GM19099 (cell line): Measurements from ENCODE around the gene PSMD6.

ENCODE experiments used
- POLR2A ChIP-seq: IDR thresholded peaks from 3 replicates; pipeline ENCODE4 v1.6.1; 2011; ENCODE audit warnings: low read depth; ENCODE audit not compliant: insufficient read length; ENCODE audit errors: extremely low read depth

PSMD6 gene

DNA sequence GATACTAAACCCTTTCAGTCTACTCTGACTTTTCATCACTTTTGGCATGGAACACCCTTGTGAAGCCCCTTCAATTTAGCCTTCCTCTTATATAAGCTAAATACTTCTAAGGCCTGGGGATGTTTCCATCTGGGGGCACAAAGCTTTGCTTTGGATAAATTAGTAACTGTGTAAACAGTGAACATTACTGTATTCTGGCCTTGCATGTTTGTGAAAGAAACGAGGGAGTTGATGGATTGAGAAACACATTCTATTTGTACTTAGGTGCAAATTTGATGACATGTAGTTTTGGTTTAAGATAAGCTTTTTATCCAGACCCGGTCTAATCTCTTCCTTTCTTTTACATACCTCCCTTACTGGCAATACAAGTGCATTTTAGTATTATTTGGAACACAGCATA is 19.7 kb downstream of the PSMD6 start:
- no peak for TF ChIP-seq POLR2A

DNA sequence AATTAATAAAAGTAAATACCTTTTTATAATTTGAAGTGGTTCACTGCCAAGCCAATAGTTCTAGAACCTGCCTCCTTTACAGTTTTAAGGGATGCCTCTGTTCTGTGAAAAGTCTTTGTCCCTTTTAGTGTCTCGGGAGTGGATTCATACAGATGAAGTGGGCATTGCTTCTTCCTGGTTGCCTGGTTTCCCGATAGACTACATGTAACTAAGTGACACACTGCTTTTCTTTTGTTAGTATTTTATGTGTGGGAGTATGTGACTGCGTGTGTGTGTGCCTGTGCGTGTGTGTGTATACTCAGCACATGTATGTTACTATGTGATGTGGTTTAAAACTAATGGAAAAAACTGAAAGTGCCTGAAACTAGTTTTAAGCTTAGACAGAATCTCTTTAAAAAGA is 21.1 kb downstream of the PSMD6 start:
- no peak for TF ChIP-seq POLR2A

DNA sequence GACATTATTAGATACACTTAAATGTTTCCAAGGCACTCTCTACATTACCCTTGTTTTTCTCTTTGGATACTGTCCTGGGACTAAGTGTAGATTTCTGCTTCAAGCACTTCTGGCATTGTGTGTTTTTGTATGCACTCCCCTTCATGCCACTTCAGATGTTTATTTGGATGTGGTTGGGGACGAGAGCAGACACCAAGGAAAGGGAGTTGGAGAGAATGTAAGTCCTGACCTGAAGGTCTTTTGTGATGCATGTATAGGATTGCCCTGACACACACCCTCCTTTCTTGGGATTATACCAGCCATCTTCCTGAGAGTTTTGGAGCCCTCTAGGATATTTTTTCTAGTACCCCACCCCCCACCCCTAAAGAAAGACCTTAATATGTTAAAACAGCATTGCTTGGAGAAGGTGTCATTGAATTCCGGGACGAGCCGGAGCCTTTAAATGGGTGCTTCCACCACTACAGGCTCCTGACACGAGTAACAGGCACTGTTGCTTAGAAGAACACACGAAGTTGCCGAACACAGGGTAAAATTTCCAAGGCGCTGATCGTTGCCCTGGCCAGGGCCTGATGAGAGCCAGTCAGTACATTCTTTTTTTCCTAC is 22.7 kb downstream of the PSMD6 start:
- TF ChIP-seq POLR2A, result no peak

DNA sequence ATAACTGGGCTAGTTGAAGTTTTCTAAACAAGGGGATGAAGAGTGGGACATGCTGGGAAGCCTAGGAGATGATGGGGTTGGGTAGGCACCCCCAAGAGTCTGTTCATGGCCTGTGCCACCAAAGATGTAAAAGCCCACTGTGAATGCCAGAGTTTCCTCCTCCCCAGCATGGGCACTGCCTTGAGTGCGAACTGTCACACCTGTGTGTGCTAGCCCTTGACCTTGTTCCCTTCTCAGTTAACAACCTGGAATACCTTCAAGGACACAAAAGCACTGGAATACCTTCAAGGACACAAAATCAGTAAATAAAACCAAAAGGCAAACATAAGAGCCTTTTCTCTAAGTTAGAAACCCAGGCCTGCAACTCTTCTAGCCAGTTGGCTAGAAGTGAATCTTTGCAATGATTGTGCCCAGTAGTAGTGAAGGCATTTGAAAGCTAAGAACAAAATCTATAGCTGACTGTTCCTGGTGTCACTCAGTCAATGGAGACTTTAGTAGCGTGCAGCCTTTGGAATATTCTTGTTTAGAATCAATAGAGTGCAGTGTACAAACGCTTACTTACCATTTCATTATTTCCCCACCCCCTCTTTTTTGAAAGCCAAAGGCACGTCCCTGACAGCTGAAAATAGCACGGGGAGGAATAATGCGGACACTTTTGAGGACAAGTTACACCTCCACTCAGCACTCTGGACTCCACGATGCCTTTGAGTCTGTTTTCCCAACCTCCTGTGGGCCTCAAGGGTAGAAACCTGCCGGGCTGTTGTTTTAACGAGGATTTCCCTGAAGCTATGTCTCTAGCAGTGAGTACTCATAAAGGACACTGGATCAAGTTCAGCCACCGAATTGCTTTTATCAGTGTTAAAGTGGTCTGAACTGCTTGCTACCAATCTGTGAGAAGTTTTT is 24.2 kb downstream of the PSMD6 start:
- TF ChIP-seq POLR2A, result no peak

GRCh38 chr3:63995086-63995485 is 28.2 kb downstream of the PSMD6 start:
- no peak for TF ChIP-seq POLR2A

DNA sequence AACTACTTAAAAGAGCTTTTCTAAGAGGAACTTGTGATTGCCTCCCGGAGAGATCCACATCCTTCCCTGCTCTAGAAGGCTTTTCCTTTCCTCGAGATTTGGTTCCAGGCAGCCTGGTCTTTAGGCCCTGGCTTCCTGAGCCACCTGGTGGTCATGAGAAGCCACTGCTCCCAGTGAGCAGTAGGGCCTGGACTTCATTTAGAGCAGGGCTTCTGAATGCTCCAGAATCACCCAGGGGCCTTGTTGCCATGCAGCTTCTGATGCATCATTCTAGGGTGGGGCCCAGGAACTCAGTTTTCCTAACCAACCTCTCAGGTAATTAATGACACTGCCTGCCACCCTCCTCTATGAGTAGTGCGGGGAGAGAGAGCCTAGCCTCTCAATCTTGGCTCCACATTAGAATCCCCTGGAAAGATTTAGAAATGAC is 29.6 kb downstream of the PSMD6 start:
- no peak for TF ChIP-seq POLR2A

DNA sequence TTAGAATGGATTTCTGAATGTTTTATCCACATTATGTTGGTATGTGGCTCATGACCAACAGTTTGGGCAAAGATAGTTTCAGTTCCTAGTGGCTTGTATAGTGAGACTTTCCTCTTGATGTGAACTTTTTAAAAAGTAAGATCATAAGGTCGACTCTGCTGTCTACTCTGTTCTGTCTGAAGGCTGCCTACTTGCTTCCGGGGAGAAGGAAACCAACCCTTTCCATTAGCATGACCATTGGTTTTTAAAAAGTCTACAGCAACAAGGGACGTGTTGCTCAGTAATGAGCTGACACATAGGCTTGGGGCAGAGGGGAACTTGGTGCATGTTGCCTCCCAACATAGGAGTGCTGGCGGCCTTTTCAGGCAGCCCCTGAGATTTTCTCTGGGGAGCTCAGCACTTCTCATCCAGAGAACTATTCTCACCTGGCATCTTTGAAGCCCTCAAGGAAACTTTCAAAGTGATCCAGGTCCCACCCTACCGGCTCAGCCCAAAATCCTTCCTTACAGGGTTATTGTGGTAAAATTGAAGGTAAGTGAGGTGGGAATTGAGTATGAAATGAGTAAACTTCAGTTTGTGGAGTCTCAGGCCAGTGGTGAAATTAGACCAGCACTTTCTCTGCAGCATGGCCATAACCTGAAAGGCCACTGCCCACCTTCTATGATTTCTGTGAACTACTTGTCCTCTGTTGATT is 30.6 kb downstream of the PSMD6 start:
- no peak for TF ChIP-seq POLR2A

DNA sequence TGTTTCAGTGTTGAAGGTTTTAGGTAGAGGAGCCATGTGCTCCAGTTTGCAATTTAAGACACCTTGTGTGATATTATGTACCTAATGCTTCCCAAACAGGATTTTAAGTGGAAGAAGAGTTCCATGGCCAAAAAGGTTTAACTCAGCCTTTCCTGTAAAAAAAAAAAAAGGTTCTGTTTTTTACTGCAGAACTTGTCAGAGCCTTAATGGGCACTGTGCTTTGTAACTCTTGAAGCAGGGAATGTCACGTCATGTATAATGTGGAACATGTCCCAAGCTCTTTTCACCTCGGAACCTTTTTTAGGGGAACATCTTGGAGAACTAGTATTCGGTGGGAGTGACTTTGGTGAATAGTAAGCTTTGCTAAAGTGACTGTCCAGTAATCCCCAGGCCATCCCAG is 31.6 kb downstream of the PSMD6 start:
- no peak for TF ChIP-seq POLR2A

DNA sequence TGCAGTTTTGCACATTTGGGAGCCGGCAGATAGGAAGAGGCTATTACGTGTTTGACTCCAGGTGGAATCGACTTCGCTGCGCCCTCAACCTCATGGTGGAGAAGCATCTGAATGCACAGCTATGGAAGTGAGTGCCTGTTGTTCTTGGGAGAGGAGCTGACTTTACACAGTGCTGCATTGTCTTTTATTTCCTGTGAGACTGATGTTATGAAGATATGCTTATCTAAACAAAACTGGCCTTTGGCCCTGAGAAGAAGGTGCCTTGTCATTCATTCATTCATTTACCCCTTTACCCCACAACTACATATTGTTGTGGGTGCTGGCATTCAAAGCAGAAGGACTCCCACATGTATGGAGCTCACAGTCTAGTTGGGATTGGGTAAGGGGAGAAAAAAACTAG is 32.6 kb downstream of the PSMD6 start:
- no peak for TF ChIP-seq POLR2A

DNA sequence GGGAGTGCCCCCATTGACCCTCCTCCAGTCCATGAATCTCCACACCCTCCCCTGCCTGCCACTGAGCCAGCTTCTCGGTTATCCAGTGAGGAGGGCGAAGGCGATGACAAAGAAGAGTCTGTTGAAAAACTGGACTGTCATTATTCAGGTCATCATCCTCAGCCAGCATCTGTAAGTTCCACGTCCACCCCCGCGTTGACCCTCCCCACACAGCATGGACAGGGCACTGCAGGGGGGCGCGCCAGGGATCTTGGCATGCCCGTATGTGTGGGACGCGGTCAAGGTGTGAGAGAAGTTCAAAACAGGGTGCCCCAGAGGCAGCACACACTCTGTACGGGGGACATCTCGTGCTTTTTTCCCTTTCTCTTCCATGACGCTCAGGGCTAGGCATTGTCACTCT is 33.1 kb downstream of the PSMD6 start:
- no peak for TF ChIP-seq POLR2A

DNA sequence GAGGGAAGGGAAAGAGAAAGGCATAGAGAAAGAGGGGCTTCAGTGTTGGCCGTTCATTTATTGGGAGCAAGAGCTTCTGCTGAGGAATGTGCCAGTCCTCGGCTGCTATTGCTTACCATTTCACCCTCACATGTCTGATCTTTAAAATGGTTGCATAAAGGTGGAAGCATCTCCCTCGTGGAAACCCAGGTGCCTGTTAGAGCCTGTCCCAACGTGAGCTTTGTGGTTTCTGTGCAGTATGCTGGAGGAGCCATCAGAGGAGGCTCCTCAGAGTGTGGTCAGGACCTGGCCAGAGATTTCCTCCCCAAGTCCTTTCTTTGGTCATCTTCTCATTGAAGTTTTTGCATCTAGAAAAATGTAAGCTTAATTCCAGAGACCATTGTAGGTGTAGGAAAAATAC is 34.4 kb downstream of the PSMD6 start:
- TF ChIP-seq POLR2A, result no peak

GRCh38 chr3:63986831-63987230 is 36.5 kb downstream of the PSMD6 start:
- no peak for TF ChIP-seq POLR2A

GRCh38 chr3:63986146-63986545 is 37.1 kb downstream of the PSMD6 start:
- no peak for TF ChIP-seq POLR2A

GRCh38 chr3:63984391-63984790 is 38.9 kb downstream of the PSMD6 start:
- no peak for TF ChIP-seq POLR2A

DNA sequence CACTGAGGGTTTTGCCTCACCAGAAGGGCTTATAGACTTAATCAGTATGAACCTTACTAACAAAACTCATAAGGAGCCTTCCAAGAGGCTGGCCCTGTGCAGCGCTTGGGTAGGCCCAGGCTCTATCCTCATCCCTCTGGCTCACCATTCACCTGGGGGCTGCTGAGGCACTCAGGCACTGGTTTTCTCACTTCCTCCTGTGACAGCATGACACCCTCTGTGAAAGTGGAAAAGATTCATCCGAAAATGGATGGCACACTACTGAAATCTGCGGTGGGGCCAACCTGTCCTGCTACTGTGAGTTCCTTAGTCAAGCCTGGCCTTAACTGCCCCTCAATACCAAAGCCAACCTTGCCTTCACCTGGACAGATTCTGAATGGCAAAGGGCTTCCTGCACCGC is 41.3 kb downstream of the PSMD6 start:
- no peak for TF ChIP-seq POLR2A
